GM18868 (cell line): Measurements from ENCODE around the gene ZNF76.

Source experiments
- ATAC-seq: cut with Tn5 transposase; IDR thresholded peaks from one replicate; pipeline ENCODE4 v1.9.1; 2021; ENCODE audit warnings: mild to moderate bottlenecking, moderate library complexity; ENCODE audit not compliant: unreplicated experiment

Gene ZNF76

DNA sequence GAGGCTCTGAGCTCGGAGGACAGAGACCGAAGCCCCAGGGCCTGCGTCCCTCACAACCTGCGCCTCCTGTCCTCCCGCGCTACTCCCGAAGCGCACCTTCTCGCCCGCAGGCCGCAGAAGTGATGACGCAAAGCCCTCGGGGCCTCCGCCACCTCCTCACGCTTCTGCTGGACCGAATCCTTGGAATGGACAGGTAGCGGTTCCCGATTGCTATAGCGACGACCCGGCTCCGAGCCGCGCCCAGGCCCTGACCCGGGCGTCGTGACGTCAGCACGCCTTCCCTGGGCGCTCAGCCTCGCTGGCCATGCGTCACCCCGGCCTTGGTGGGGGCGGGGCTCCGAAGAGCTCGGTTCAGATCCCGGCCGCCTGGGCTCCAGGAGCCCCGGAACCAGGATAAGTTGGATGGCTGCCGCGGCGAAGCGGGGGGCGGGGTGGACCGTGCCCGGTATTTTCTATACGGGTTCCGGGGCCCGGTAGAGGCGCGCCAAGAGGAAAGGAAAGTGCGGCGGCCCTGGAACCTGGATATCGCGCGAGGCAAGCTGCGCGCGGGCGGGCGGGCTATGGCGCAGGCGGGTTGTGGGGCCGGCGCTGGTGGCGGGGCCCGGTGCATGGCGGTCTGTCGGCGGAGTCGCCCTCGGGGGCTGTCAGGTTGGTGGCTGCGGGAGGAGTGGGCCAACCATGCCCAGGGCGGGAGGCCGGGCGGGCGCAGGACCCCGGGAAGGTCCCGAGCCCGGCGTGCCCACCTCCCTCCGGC, at the start of gene ZNF76:
ZNF76 (plus strand) TSS at position 542 of the 754 bp plus-strand sequence. CDS start 21,417 bp downstream, outside the sequence.
- ATAC-seq: peak; percentile 82

DNA sequence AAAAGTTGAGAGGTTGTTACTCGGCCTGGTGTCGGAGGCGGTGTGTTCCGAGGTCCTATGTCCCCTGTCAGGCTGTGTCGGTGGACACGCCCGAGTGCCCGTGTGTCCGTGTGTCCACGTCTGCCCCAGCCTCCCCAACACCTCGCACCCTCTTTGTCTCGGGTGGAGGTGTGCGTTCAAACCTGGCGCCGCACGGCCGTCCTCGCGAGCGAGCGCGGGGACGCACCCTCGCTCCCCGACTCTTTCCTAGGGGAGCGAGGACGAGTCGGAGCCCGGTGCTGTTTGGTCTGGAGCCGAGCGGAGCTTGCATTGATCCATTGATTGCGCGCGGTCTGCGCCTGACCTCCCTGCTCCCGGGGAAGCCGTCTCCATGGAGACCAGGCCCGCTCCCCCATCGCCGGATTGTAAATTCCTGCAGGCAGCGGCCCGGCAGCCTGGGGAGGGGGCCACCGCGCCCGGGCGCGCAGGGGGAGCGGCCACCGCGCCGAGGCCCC, 46.2 kb upstream of the ZNF76 start:
- ATAC-seq: no peak

GRCh38 chr6:35213824-35214756, 45.4 kb upstream of the ZNF76 start, which contains the start of gene SCUBE3:
TSS of gene SCUBE3 (plus strand) at chr6:35213956. CDS start at chr6:35214419, 463 bp downstream.
- ATAC-seq: no peak

DNA sequence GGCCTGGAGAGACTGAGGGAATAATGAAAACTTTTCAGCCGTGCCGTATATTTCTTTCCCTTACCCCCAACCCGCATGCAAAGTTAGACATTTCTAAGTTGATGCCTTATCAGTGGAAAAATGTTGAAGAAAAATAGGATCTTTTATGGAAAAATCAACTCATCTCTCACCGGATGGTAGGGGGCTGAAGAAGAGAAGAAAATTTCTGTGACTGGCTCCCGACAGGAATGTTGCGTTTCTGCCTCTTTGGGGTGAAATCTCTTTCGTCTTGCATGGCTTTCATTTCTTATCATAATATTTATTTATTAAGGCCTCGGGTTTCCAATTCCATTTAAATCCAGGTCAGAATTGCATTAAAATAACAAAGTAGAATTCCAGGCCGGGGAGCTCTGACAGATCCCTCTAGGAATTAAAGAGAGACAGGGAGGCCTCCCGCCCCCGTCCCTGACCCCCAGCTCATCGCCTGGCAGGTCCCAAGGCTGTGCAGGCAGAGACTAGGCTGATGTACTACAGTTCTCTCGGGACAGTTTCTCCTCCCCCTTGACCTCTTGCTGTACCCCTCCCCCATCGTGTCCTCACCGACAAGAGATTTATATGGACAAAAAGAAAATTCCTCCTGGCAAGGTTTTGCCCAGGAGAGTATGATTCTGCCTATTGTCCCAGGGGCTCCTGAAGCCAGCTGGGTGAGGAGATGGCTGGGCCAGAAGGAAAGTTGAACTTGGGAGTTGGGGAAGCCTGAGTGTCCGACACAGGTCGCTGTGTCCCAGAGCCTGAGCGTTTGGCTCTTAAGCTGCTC, 44.5 kb upstream of the ZNF76 start:
- no peak for ATAC-seq

- ATAC-seq: no peak
Measured at GRCh38 chr6:35215665-35216411, 43.7 kb upstream of the ZNF76 start.

GRCh38 chr6:35216412-35216732, 43.2 kb upstream of the ZNF76 start:
- no peak for ATAC-seq

GRCh38 chr6:35216851-35217811, 42.4 kb upstream of the ZNF76 start:
- no peak for ATAC-seq

DNA sequence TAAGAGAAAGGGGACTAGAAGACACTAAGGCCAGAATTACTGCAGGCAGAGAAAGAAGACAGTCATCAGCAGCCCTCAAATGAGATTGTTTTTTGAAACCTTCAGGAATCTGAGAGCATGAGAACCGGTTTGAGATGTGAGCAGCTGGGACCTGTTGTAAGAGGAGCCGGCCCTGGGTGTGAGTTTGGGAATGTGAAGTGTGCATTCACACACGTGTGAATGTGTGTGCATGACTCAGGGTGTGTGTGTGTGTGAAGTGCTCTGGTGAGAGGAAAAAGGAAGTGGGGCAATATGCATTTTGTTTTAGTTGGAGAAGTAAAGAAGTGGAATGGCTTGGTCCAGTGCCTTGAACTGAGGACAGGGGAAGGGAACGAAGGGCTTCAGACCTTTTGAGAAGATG, 41.5 kb upstream of the ZNF76 start:
- ATAC-seq: no peak

DNA sequence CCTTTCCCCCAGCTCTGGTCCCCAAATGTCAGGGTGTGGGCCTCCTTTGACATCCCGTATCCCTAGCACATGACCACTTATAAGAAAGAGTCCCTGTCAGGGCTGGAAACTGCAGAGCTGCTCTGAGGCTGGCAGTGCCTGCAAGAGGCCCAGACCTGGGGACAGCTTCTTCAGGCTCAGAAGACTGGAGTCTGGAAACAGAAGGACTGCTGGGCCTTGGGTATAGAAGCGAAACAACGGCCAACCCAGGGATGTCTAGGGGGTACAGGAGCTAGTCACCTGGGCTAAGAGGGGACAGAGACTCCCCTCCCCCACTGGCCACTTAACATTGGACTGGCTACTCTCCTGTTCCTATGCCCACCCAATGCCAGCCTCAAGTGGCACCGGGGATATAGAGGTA, 41.1 kb upstream of the ZNF76 start:
- ATAC-seq: no peak

- no peak for ATAC-seq
Measured at GRCh38 chr6:35219683-35220326, 39.7 kb upstream of the ZNF76 start.

DNA sequence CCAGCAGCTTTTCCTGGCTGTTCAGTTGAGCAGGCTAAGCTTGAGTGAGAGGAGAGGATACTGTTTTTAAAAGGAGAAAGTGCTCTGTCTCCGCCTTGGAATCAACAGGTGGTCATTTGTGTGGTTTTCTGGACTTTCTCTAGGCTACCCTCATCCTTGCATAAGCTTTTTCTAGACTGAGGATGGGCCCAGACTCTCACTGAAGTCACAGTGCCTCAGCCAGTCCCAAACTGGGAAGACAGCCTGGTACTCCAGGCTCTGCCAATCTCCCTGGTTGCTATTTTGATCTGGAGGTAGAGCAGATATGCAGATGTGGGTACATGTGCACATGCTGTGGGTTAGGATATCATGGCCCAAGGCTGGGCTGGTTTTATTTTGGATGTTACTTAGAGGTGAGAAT, 38.8 kb upstream of the ZNF76 start:
- ATAC-seq: no peak

GRCh38 chr6:35223396-35223795, 36.1 kb upstream of the ZNF76 start:
- no peak for ATAC-seq

GRCh38 chr6:35224720-35225119, 34.8 kb upstream of the ZNF76 start:
- no peak for ATAC-seq

- ATAC-seq: no peak
Measured at GRCh38 chr6:35228481-35228880, 31.1 kb upstream of the ZNF76 start.

- no peak for ATAC-seq
Measured at GRCh38 chr6:35229304-35229703, 30.2 kb upstream of the ZNF76 start.

- ATAC-seq: no peak
Measured at GRCh38 chr6:35230498-35230897, 29.0 kb upstream of the ZNF76 start.

GRCh38 chr6:35230950-35231349, 28.6 kb upstream of the ZNF76 start:
- no peak for ATAC-seq

DNA sequence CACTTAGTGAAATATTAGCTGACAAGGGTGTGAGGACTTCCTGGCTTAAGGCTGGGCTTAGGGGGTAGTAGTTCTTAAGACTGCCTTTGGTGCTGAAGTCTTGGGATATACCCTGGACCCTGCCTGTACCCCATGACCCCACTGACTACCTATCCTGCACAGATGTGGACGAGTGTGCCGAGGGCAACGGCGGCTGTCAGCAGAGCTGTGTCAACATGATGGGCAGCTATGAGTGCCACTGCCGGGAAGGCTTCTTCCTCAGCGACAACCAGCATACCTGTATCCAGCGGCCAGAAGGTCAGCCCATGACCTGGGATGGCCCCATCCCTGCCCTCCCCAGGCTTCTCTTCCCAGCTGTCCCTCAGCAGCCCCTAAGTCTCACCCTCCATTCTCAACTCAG, 28.0 kb upstream of the ZNF76 start:
- no peak for ATAC-seq

GRCh38 chr6:35234901-35235300, 24.6 kb upstream of the ZNF76 start:
- no peak for ATAC-seq
